Peyer's patch (tissue), 4 donors: ENCODE results near the gene ESPL1.

ENCODE experiments used
- CTCF ChIP-seq, 6 experiments: fragments of 450-650 bp in 4 of 6; fragments of 200-600 bp in 2 of 6; sonication (generic) in 1 of 6; IDR thresholded peaks; one replicate each; pipeline ENCODE4 v1.5.1; 2017 to 2019; ENCODE audit warnings: antibody characterized with exemption in 6 of 6, mild to moderate bottlenecking in 3 of 6, moderate library complexity in 1 of 6
- POLR2A ChIP-seq, 2 donors: fragments of 450-650 bp; IDR thresholded peaks; one replicate each; pipeline ENCODE4 v1.5.1; 2017; ENCODE audit warnings: antibody characterized with exemption in 2 of 2, mild to moderate bottlenecking in 2 of 2, moderate library complexity in 2 of 2

GRCh38 chr12:53258541-53259539, 9.3 kb upstream of the ESPL1 start:
- TF ChIP-seq CTCF (IDR thresholded peaks at IDR 0.05) = no peak
- no peak for TF ChIP-seq POLR2A (IDR thresholded peaks at IDR 0.05)
